CD4-positive, CD25-positive, alpha-beta regulatory T cell (primary cell): ENCODE data around the gene BAIAP3. TPM values are rescaled to one million over a fixed set of nuclear protein-coding genes. Genes with fewer than 3 reads are reported as not detected.
A peak's percentile ranks its signal among the peaks of the same experiment; 100 is the strongest.

Experiments
- ATAC-seq, 2 donors: fragments of 150-1000 bp; cut with Tn5 transposase; one replicate each; pipeline ENCODE4 v1.10.0; 2021; ENCODE audit warnings: low read depth in 2 of 2, moderate number of reproducible peaks in 2 of 2, moderate library complexity in 1 of 2
- DNase-seq, 3 donors: peaks; one replicate each; pipeline versions ENCODE4 v3.0.0 to v3.0.0-alpha.2; 2012 to 2022; ENCODE audit warnings: mixed read lengths in 1 of 3
- H3K27ac ChIP-seq: one replicate; pipeline ENCODE4 v1.7.0; 2013; ENCODE audit warnings: mild to moderate bottlenecking, low read length; ENCODE audit not compliant: insufficient read depth, poor library complexity, severe bottlenecking
- H3K27me3 ChIP-seq: one replicate; pipeline ENCODE4 v1.7.0; 2013; ENCODE audit warnings: low read length; ENCODE audit not compliant: control insufficient read depth, insufficient read depth
- H3K36me3 ChIP-seq: one replicate; pipeline ENCODE4 v1.7.0; 2013; ENCODE audit warnings: mild to moderate bottlenecking, low read length, moderate library complexity; ENCODE audit not compliant: control insufficient read depth, insufficient read depth
- H3K4me1 ChIP-seq: 2 replicates; pipeline ENCODE4 v1.7.0; 2013; ENCODE audit warnings: mild to moderate bottlenecking, low read length; ENCODE audit not compliant: insufficient read depth, control insufficient read depth, poor library complexity, severe bottlenecking
- H3K4me3 ChIP-seq: one replicate; pipeline ENCODE4 v1.7.0; 2013; ENCODE audit warnings: low read depth, mild to moderate bottlenecking, low read length, moderate library complexity
- H3K9me3 ChIP-seq, 2 experiments: 1 replicate in 1 of 2; 2 replicates in 1 of 2; pipeline ENCODE4 v1.7.0; 2013; ENCODE audit warnings: low read length in 2 of 2, mild to moderate bottlenecking in 1 of 2, moderate library complexity in 1 of 2; ENCODE audit not compliant: control insufficient read depth in 2 of 2
- H3K27ac Mint-ChIP-seq, 3 donors: one replicate each; pipeline ENCODE4 v1.8.0; 2020 to 2022; ENCODE audit warnings: mild to moderate bottlenecking in 3 of 3, mixed read lengths in 3 of 3, moderate library complexity in 2 of 3
- H3K27me3 Mint-ChIP-seq: one replicate; pipeline ENCODE4 v1.8.0; 2022; ENCODE audit warnings: mild to moderate bottlenecking, mixed read lengths
- H3K36me3 Mint-ChIP-seq: one replicate; pipeline ENCODE4 v1.8.0; 2020; ENCODE audit warnings: mixed read lengths
- H3K4me1 Mint-ChIP-seq, 4 donors: one replicate each; pipeline ENCODE4 v1.8.0; 2020 to 2022; ENCODE audit warnings: mixed read lengths in 4 of 4, mild to moderate bottlenecking in 1 of 4
- H3K4me3 Mint-ChIP-seq, 4 donors: one replicate each; pipeline ENCODE4 v1.8.0; 2020 to 2022; ENCODE audit warnings: mild to moderate bottlenecking in 4 of 4, mixed read lengths in 4 of 4, moderate library complexity in 3 of 4
- H3K9me3 Mint-ChIP-seq, 7 donors: one replicate each; pipeline ENCODE4 v1.8.0; 2020 to 2022; ENCODE audit warnings: mixed read lengths in 7 of 7, mild to moderate bottlenecking in 3 of 7, moderate library complexity in 2 of 7
- polyA plus RNA-seq, 4 donors: library from polyadenylated mRNA; unstranded; fragments of 300-500 nt; fragmentation: Illumina TruSeq; gene quantifications; one replicate each; pipeline ENCODE4 v1.2.3, GENCODE V29; 2021
- total RNA-seq: library from RNA; stranded (reverse); gene quantifications from one replicate; pipeline ENCODE4 v1.2.3, GENCODE V29; 2022

BAIAP3 gene
- total and polyA plus RNA-seq, 5 donors from 2014 or later: 0.11 to 3.1 (median 0.35) TPM

- H3K4me3 Mint-ChIP-seq: peak overlapping the region in 2 of 4 donors; percentile 61 to 63
- Histone ChIP-seq H3K4me3 (no peak overlapping the region), H3K27me3 (no peaks in the 10 kb centered on the region), H3K36me3 (no peaks in the 10 kb centered on the region), H3K9me3 (peaks cover 0 to 7% of the 10 kb centered on the region in 2 experiments), H3K4me1 (peaks cover 36% of the 10 kb centered on the region), H3K27ac (no peak overlapping the region)
- peaks cover 0 to 19% (median 2%) of the 10 kb centered on the region in 4 donors for H3K4me1 Mint-ChIP-seq
- H3K9me3 Mint-ChIP-seq: no peaks in the 10 kb centered on the region
- H3K36me3 Mint-ChIP-seq: no peaks in the 10 kb centered on the region
- peaks cover 40% of the 10 kb centered on the region for H3K27me3 Mint-ChIP-seq
- no peak for DNase-seq
- H3K27ac Mint-ChIP-seq: peak overlapping the region in 1 of 3 donors; percentile 65
- ATAC-seq: no peak
Observed at GRCh38 chr16:1332618-1333148, 762 bp upstream of the BAIAP3 start.

- Mint-ChIP-seq H3K9me3 (no peaks in the 10 kb centered on the region), H3K36me3 (no peaks in the 10 kb centered on the region), H3K27ac (no peak overlapping the region), H3K4me3 (no peak overlapping the region), H3K27me3 (peaks cover 40% of the 10 kb centered on the region), H3K4me1 (peaks cover 0 to 19% (median 2%) of the 10 kb centered on the region in 4 donors)
- H3K36me3 ChIP-seq: no peaks in the 10 kb centered on the region
- no peaks in the 10 kb centered on the region for H3K27me3 ChIP-seq
- peaks cover 39% of the 10 kb centered on the region for H3K4me1 ChIP-seq
- ATAC-seq (no peak), DNase-seq (no peak)
- H3K27ac ChIP-seq: no peak overlapping the region
- H3K9me3 ChIP-seq: peaks cover 0 to 7% of the 10 kb centered on the region in 2 experiments
- H3K4me3 ChIP-seq: no peak overlapping the region
Observed at GRCh38 chr16:1333854-1334700, 632 bp downstream of the BAIAP3 start.

- Histone ChIP-seq H3K4me1 (peaks cover 39% of the 10 kb centered on the region), H3K27ac (no peak overlapping the region), H3K9me3 (peaks cover 0 to 7% of the 10 kb centered on the region in 2 experiments), H3K36me3 (no peaks in the 10 kb centered on the region), H3K4me3 (no peak overlapping the region), H3K27me3 (no peaks in the 10 kb centered on the region)
- Mint-ChIP-seq H3K4me3 (no peak overlapping the region), H3K36me3 (no peaks in the 10 kb centered on the region), H3K27ac (no peak overlapping the region), H3K4me1 (peaks cover 0 to 19% (median 2%) of the 10 kb centered on the region in 4 donors), H3K27me3 (peaks cover 40% of the 10 kb centered on the region), H3K9me3 (no peaks in the 10 kb centered on the region)
- DNase-seq (no peak), ATAC-seq (no peak)
Observed at GRCh38 chr16:1334739-1335138, 1.3 kb downstream of the BAIAP3 start.

GRCh38 chr16:1335211-1335971 lies 1.9 kb downstream of the BAIAP3 start:
- Mint-ChIP-seq H3K4me1 (peaks cover 0 to 19% (median 2%) of the 10 kb centered on the region in 4 donors), H3K36me3 (no peaks in the 10 kb centered on the region), H3K27ac (no peak overlapping the region), H3K4me3 (no peak overlapping the region), H3K9me3 (no peaks in the 10 kb centered on the region), H3K27me3 (peaks cover 40% of the 10 kb centered on the region)
- H3K27ac ChIP-seq: no peak overlapping the region
- no peaks in the 10 kb centered on the region for H3K36me3 ChIP-seq
- H3K4me1 ChIP-seq: peaks cover 39% of the 10 kb centered on the region
- DNase-seq: no peak
- no peak for ATAC-seq
- peaks cover 0 to 3% of the 10 kb centered on the region in 2 experiments for H3K9me3 ChIP-seq
- no peak overlapping the region for H3K4me3 ChIP-seq
- no peaks in the 10 kb centered on the region for H3K27me3 ChIP-seq

GRCh38 chr16:1335996-1336395 lies 2.6 kb downstream of the BAIAP3 start:
- DNase-seq (no peak), ATAC-seq (no peak)
- H3K27me3 ChIP-seq: no peaks in the 10 kb centered on the region
- Mint-ChIP-seq H3K4me1 (peaks cover 0 to 19% (median 2%) of the 10 kb centered on the region in 4 donors), H3K27ac (no peak overlapping the region), H3K4me3 (no peak overlapping the region), H3K9me3 (no peaks in the 10 kb centered on the region), H3K36me3 (no peaks in the 10 kb centered on the region), H3K27me3 (peaks cover 40% of the 10 kb centered on the region)
- no peaks in the 10 kb centered on the region for H3K9me3 ChIP-seq
- peaks cover 39% of the 10 kb centered on the region for H3K4me1 ChIP-seq
- H3K4me3 ChIP-seq: no peak overlapping the region
- H3K27ac ChIP-seq: no peak overlapping the region
- no peaks in the 10 kb centered on the region for H3K36me3 ChIP-seq

- DNase-seq (no peak), ATAC-seq (no peak)
- Histone ChIP-seq H3K36me3 (no peaks in the 10 kb centered on the region), H3K9me3 (no peaks in the 10 kb centered on the region), H3K27me3 (no peaks in the 10 kb centered on the region), H3K4me3 (no peak overlapping the region), H3K27ac (no peak overlapping the region), H3K4me1 (peaks cover 34% of the 10 kb centered on the region)
- Mint-ChIP-seq H3K27me3 (peaks cover 38% of the 10 kb centered on the region), H3K36me3 (no peaks in the 10 kb centered on the region), H3K4me1 (peaks cover 0 to 13% (median 1%) of the 10 kb centered on the region in 4 donors), H3K9me3 (no peaks in the 10 kb centered on the region), H3K4me3 (no peak overlapping the region), H3K27ac (no peak overlapping the region)
Observed at GRCh38 chr16:1336619-1337018, 3.2 kb downstream of the BAIAP3 start.

GRCh38 chr16:1337486-1337885 lies 4.0 kb downstream of the BAIAP3 start:
- DNase-seq: no peak
- Mint-ChIP-seq H3K36me3 (no peaks in the 10 kb centered on the region), H3K27ac (no peak overlapping the region), H3K9me3 (no peaks in the 10 kb centered on the region), H3K4me1 (peaks cover 0 to 12% (median 0%) of the 10 kb centered on the region in 4 donors), H3K4me3 (no peak overlapping the region), H3K27me3 (peaks cover 32% of the 10 kb centered on the region)
- Histone ChIP-seq H3K4me1 (peaks cover 34% of the 10 kb centered on the region), H3K4me3 (no peak overlapping the region), H3K27me3 (no peaks in the 10 kb centered on the region), H3K9me3 (no peaks in the 10 kb centered on the region), H3K36me3 (no peaks in the 10 kb centered on the region), H3K27ac (no peak overlapping the region)
- no peak for ATAC-seq
